ENCODE results near the gene CEL. TPM values are rescaled to one million over a fixed set of nuclear protein-coding genes. Genes with fewer than 3 reads are reported as not detected.
"Not testable (repeated sequence)": the region's sequence is repeated elsewhere in the genome, so short reads cannot be mapped to it uniquely, and the experiment has no call there.

CEL gene
- total and polyA plus RNA-seq, 5 experiments from 2014 or later = 1.3 to 1.6 TPM; not detected in 3

DNA sequence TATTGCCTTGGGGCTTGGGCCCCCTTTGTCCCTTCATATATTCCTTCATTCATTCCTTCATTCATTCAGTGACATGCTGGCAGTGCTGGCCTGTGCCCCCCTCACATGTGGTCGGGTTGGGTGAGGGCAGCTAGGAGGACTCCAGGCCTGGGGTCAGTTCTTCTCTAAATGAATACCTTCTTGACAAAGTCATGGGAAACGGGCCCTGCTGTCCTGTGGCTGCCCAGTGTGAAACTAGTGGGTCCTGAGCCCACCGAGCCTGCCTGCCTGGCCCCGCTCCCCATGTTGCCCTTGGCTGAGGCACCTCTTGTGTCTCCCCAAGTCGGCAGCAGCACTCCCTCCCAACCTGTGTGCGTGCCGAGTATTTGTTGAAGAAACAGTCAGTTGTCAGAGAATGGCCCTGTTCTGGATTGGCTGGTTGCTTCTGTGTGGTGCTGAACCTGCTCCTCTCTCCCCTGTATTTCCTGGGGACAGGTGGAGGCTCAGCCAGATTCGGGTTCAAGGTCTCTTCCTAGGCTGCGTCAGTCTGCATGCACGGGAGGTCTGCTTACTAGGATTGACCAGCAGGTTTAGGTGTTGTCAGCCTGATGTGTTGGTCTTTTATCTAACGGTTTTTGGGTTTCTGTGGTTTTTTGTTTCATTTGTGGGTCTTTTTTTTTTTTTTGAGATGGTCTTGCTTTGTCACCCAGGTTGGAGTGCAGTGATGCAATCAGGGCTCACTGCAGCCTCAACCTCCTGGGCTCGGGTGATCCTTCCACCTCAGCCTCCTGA is 3.0 kb upstream of the CEL start:
- POLR2A ChIA-PET = interaction anchor here (1.1 to 2.4 kb wide), 3 partner anchors 28 to 31 kb away, joined by 3 to 6 read pairs (median 3); partner anchors contain the start of gene GTF3C5
- H3K27ac Mint-ChIP-seq = peak overlapping the region; percentile 3 to 91 (median 64)
- DNase-seq = peak in 1 of 10 donors; percentile 18
- peaks cover 0 to 21% (median 12%) of the 10 kb centered on the region in 3 donors for H3K36me3 Mint-ChIP-seq
- H3K4me3 Mint-ChIP-seq = peak overlapping the region in 8 of 10 donors; percentile 12 to 73 (median 38)
- H3K9me3 Mint-ChIP-seq = no peaks in the 10 kb centered on the region
- no peaks in the 10 kb centered on the region for H3K27me3 Mint-ChIP-seq
- ATAC-seq = peak; percentile 21 to 37
- peaks cover 16 to 58% (median 46%) of the 10 kb centered on the region in 4 donors for H3K4me1 Mint-ChIP-seq

DNA sequence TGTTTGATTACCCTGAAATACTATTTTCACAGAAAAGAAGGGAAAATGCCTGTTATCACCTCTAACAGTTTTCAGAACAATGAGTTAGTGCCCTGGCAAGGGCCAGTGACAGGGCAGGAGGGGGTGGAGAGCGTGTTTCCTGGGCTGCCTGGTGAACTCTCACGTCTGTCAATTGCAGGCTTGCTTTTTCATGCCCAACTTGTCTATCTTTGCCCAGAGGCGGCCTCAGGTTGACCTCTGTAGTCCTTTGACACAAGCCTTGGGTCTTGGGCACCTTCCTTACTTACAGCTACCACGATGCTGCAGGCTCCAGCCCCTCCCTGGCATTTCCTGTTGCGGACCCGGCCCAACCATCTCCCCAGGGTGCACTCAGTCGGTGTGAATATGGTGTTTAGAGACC is 2.2 kb upstream of the CEL start:
- peak overlapping the region in 8 of 10 donors; percentile 10 to 73 (median 50) for H3K4me3 Mint-ChIP-seq
- peaks cover 16 to 58% (median 46%) of the 10 kb centered on the region in 4 donors for H3K4me1 Mint-ChIP-seq
- peak overlapping the region in 7 of 10 donors; percentile 19 to 82 (median 67) for H3K27ac Mint-ChIP-seq
- H3K36me3 Mint-ChIP-seq = peaks cover 0 to 14% (median 7%) of the 10 kb centered on the region in 3 donors
- no peaks in the 10 kb centered on the region for H3K27me3 Mint-ChIP-seq
- POLR2A ChIA-PET = interaction anchor here (0.7 to 1.3 kb wide), 4 partner anchors 29 to 1802 kb away, joined by 3 to 5 read pairs (median 4); no protein-coding TSS in a partner anchor
- peak in 1 of 10 donors; percentile 19 for DNase-seq
- ATAC-seq = peak in 1 of 2 donors; percentile 33
- no peaks in the 10 kb centered on the region for H3K9me3 Mint-ChIP-seq

DNA sequence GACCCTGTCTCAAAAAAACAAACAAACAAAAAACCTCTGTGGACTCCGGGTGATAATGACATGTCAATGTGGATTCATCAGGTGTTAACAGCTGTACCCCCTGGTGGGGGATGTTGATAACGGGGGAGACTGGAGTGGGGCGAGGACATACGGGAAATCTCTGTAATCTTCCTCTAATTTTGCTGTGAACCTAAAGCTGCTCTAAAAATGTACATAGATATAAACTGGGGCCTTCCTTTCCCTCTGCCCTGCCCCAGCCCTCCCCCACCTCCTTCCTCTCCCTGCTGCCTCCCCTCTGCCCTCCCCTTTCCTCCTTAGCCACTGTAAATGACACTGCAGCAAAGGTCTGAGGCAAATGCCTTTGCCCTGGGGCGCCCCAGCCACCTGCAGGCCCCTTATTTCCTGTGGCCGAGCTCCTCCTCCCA is 1.4 kb upstream of the CEL start:
- Mint-ChIP-seq H3K4me1 (peaks cover 16 to 58% (median 46%) of the 10 kb centered on the region in 4 donors), H3K27ac (peak overlapping the region in 9 of 10 donors; percentile 16 to 84 (median 56)), H3K27me3 (no peaks in the 10 kb centered on the region), H3K9me3 (no peaks in the 10 kb centered on the region), H3K4me3 (peak overlapping the region in 9 of 10 donors; percentile 16 to 83 (median 53)), H3K36me3 (peaks cover 0 to 14% (median 7%) of the 10 kb centered on the region in 3 donors)
- POLR2A ChIA-PET = interaction anchor here (0.7 kb wide), 3 partner anchors 30 to 76 kb away, joined by 3 to 6 read pairs (median 4); partner anchors contain the start of gene GTF3C5
- ATAC-seq (peak; percentile 31 to 35), DNase-seq (no peak)

DNA sequence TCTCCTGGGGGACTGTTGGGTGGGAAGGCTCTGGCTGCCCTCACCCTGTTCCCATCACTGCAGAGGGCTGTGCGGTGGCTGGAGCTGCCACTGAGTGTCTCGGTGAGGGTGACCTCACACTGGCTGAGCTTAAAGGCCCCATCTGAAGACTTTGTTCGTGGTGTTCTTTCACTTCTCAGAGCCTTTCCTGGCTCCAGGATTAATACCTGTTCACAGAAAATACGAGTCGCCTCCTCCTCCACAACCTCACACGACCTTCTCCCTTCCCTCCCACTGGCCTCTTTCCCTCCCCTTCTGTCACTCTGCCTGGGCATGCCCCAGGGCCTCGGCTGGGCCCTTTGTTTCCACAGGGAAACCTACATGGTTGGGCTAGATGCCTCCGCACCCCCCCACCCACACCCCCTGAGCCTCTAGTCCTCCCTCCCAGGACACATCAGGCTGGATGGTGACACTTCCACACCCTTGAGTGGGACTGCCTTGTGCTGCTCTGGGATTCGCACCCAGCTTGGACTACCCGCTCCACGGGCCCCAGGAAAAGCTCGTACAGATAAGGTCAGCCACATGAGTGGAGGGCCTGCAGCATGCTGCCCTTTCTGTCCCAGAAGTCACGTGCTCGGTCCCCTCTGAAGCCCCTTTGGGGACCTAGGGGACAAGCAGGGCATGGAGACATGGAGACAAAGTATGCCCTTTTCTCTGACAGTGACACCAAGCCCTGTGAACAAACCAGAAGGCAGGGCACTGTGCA is 590 bp upstream of the CEL start:
- not testable (repeated sequence) for DNase-seq, ATAC-seq, H3K9me3 Mint-ChIP-seq, H3K27me3 Mint-ChIP-seq, H3K4me3 Mint-ChIP-seq, H3K36me3 Mint-ChIP-seq
- peaks cover 15 to 51% (median 43%) of the 10 kb centered on the region in 4 donors for H3K4me1 Mint-ChIP-seq
- peak overlapping the region in 3 of 10 donors; percentile 34 to 67 (median 58) for H3K27ac Mint-ChIP-seq
- POLR2A ChIA-PET = interaction anchor here (0.7 kb wide), 1 partner anchor 31 kb away, joined by 3 read pairs; the partner anchor contains the start of gene GTF3C5

DNA sequence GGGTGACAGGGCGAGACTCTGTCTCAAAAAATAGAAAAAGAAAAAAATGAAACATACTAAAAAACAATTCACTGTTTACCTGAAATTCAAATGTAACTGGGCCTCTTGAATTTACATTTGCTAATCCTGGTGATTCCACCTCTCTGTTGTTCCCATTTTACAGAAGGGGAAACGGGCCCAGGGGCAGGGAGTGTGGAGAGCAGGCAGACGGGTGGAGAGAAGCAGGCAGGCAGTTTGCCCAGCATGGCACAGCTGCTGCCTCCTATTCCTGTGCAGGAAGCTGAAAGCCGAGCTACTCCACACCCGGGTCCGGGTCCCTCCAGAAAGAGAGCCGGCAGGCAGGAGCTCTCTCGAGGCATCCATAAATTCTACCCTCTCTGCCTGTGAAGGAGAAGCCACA is 788 bp downstream of the CEL start:
- DNase-seq, H3K27me3 Mint-ChIP-seq, POLR2A ChIA-PET, H3K36me3 Mint-ChIP-seq, ATAC-seq, H3K9me3 Mint-ChIP-seq: not testable (repeated sequence)
- Mint-ChIP-seq H3K4me3 (peak overlapping the region in 1 of 10 donors; percentile 45), H3K4me1 (peaks cover 14 to 37% (median 35%) of the 10 kb centered on the region in 4 donors), H3K27ac (peak overlapping the region in 1 of 10 donors; percentile 81)

DNA sequence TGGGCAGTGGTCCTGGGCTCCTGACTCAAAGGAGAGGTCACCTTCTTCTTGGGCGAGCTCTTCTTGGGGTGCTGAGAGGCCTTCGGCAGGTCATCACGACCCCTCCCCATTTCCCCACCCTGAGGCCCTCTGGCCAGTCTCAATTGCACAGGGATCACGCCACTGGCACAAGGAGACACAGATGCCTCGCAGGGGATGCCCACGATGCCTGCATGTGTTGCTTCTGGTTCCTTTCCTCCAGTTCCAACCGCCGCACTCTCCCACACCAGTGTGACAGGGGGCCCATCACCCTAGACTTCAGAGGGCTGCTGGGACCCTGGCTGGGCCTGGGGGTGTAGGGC is 1.3 kb downstream of the CEL start:
- Mint-ChIP-seq H3K27me3 (no peaks in the 10 kb centered on the region), H3K9me3 (no peaks in the 10 kb centered on the region)

DNA sequence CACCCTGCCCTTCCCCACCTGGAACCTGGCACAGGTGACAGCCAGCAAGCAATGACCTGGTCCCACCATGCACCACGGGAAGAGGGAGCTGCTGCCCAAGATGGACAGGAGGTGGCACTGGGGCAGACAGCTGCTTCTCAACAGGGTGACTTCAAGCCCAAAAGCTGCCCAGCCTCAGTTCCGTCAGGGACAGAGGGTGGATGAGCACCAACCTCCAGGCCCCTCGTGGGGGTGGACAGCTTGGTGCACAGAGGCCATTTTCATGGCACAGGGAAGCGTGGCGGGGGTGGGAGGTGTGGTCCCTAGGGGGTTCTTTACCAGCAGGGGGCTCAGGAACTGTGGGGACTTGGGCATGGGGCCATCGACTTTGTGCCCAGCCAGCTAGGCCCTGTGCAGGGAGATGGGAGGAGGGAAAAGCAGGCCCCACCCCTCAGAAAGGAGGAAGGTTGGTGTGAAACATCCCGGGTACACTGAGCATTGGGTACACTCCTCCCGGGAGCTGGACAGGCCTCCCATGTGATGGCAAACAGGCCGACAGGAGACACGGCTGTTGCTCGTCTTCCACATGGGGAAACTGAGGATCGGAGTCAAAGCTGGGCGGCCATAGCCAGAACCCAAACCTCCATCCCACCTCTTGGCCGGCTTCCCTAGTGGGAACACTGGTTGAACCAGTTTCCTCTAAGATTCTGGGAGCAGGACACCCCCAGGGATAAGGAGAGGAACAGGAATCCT is 1.9 kb downstream of the CEL start:
- H3K4me3 Mint-ChIP-seq = no peak overlapping the region
- no peaks in the 10 kb centered on the region for H3K9me3 Mint-ChIP-seq
- DNase-seq = no peak
- H3K27ac Mint-ChIP-seq = peak overlapping the region in 1 of 10 donors; percentile 72
- POLR2A ChIA-PET = interaction anchor here (1.3 kb wide), 1 partner anchor 33 kb away, joined by 4 read pairs; the partner anchor contains the start of gene GTF3C5
- ATAC-seq = no peak
- H3K4me1 Mint-ChIP-seq = peaks cover 12 to 27% (median 25%) of the 10 kb centered on the region in 4 donors
- no peaks in the 10 kb centered on the region for H3K36me3 Mint-ChIP-seq
- H3K27me3 Mint-ChIP-seq = no peaks in the 10 kb centered on the region

More for the DNA sequence above, 1.3 kb downstream of the CEL start:
- Mint-ChIP-seq H3K27ac (peak overlapping the region in 2 of 10 donors; percentile 18 to 56), H3K4me3 (no peak overlapping the region), H3K4me1 (peaks cover 13 to 32% (median 31%) of the 10 kb centered on the region in 4 donors), H3K36me3 (no peaks in the 10 kb centered on the region)
- ATAC-seq (no peak), DNase-seq (no peak)
- POLR2A ChIA-PET = no interaction called here

DNA sequence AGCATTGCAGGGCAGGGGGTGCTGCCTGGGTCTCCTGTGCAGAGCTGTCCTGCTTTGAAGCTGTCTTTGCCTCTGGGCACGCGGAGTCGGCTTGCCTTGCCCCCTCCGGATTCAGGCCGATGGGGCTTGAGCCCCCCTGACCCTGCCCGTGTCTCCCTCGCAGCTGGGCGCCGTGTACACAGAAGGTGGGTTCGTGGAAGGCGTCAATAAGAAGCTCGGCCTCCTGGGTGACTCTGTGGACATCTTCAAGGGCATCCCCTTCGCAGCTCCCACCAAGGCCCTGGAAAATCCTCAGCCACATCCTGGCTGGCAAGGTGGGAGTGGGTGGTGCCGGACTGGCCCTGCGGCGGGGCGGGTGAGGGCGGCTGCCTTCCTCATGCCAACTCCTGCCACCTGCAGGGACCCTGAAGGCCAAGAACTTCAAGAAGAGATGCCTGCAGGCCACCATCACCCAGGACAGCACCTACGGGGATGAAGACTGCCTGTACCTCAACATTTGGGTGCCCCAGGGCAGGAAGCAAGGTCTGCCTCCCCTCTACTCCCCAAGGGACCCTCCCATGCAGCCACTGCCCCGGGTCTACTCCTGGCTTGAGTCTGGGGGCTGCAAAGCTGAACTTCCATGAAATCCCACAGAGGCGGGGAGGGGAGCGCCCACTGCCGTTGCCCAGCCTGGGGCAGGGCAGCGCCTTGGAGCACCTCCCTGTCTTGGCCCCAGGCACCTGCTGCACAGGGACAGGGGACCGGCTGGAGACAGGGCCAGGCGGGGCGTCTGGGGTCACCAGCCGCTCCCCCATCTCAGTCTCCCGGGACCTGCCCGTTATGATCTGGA is 2.7 kb downstream of the CEL start:
- POLR2A ChIA-PET = interaction anchor here (1.3 kb wide), 1 partner anchor 34 kb away, joined by 4 read pairs; the partner anchor contains the start of gene GTF3C5
- no peaks in the 10 kb centered on the region for H3K9me3 Mint-ChIP-seq
- no peaks in the 10 kb centered on the region for H3K27me3 Mint-ChIP-seq
- DNase-seq (no peak), ATAC-seq (no peak)
- H3K4me3 Mint-ChIP-seq = no peak overlapping the region
- H3K27ac Mint-ChIP-seq = no peak overlapping the region
- H3K4me1 Mint-ChIP-seq = peaks cover 6 to 19% (median 17%) of the 10 kb centered on the region in 4 donors
- H3K36me3 Mint-ChIP-seq = no peaks in the 10 kb centered on the region

DNA sequence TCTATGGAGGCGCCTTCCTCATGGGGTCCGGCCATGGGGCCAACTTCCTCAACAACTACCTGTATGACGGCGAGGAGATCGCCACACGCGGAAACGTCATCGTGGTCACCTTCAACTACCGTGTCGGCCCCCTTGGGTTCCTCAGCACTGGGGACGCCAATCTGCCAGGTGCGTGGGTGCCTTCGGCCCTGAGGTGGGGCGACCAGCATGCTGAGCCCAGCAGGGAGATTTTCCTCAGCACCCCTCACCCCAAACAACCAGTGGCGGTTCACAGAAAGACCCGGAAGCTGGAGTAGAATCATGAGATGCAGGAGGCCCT is 3.2 kb downstream of the CEL start:
- no peak overlapping the region for H3K4me3 Mint-ChIP-seq
- H3K27ac Mint-ChIP-seq = no peak overlapping the region
- peaks cover 2 to 13% (median 12%) of the 10 kb centered on the region in 4 donors for H3K4me1 Mint-ChIP-seq

DNA sequence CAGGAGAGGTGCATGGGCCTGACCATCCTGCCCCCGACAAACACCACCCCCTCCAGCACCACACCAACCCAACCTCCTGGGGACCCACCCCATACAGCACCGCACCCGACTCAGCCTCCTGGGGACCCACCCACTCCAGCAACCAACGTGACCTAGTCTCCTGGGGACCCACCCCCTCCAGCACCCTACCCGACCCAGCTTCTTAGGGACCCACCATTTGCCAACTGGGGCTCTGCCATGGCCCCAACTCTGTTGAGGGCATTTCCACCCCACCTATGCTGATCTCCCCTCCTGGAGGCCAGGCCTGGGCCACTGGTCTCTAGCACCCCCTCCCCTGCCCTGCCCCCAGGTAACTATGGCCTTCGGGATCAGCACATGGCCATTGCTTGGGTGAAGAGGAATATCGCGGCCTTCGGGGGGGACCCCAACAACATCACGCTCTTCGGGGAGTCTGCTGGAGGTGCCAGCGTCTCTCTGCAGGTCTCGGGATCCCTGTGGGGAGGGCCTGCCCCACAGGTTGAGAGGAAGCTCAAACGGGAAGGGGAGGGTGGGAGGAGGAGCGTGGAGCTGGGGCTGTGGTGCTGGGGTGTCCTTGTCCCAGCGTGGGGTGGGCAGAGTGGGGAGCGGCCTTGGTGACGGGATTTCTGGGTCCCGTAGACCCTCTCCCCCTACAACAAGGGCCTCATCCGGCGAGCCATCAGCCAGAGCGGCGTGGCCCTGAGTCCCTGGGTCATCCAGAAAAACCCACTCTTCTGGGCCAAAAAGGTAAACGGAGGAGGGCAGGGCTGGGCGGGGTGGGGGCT is 4.6 kb downstream of the CEL start:
- POLR2A ChIA-PET = no interaction called here
- H3K4me3 Mint-ChIP-seq = no peak overlapping the region
- H3K36me3 Mint-ChIP-seq = no peaks in the 10 kb centered on the region
- DNase-seq (no peak), ATAC-seq (no peak)
- H3K9me3 Mint-ChIP-seq = no peaks in the 10 kb centered on the region
- H3K27ac Mint-ChIP-seq = no peak overlapping the region
- peaks cover 0 to 5% (median 1%) of the 10 kb centered on the region in 4 donors for H3K4me1 Mint-ChIP-seq
- H3K27me3 Mint-ChIP-seq = no peaks in the 10 kb centered on the region

More for the DNA sequence above, 3.2 kb downstream of the CEL start:
- Mint-ChIP-seq H3K36me3 (no peaks in the 10 kb centered on the region), H3K27me3 (no peaks in the 10 kb centered on the region), H3K9me3 (no peaks in the 10 kb centered on the region)
- no peak for DNase-seq
- ATAC-seq = no peak
- POLR2A ChIA-PET = no interaction called here

DNA sequence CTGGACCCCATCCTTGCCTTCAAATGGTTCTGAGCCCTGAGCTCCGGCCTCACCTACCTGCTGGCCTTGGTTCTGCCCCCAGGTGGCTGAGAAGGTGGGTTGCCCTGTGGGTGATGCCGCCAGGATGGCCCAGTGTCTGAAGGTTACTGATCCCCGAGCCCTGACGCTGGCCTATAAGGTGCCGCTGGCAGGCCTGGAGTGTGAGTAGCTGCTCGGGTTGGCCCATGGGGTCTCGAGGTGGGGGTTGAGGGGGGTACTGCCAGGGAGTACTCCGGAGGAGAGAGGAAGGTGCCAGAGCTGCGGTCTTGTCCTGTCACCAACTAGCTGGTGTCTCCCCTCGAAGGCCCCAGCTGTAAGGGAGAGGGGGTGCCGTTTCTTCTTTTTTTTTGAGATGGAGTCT is 5.2 kb downstream of the CEL start:
- Mint-ChIP-seq H3K27me3 (no peaks in the 10 kb centered on the region), H3K36me3 (no peaks in the 10 kb centered on the region), H3K27ac (peak overlapping the region in 2 of 10 donors; percentile 9 to 67), H3K4me3 (no peak overlapping the region), H3K9me3 (no peaks in the 10 kb centered on the region), H3K4me1 (peaks cover 0 to 5% (median under 1%) of the 10 kb centered on the region in 4 donors)
- ATAC-seq (no peak), DNase-seq (no peak)
- POLR2A ChIA-PET = no interaction called here
